C4-2B (cell line): ENCODE results near the gene TAGLN.
"Not testable (repeated sequence)": the region's sequence is repeated elsewhere in the genome, so short reads cannot be mapped to it uniquely, and the experiment has no call there.

Experiments used
- H3K27ac ChIP-seq: fragments of 450-650 bp; 2 replicates; pipeline ENCODE4 v1.5.1; 2017
- ZFX ChIP-seq: fragments of 450-650 bp; IDR thresholded peaks from 2 replicates; pipeline ENCODE4 v1.6.1; 2017
- TF ChIP-seq, protein P1 (sequence below): fragments of 450-650 bp; conservative IDR thresholded peaks from 2 replicates; pipeline ENCODE4 v1.5.1; 2017; ENCODE audit warnings: mild to moderate bottlenecking

TAGLN gene

GRCh38 chr11:117205211-117205818 lies 6.1 kb downstream of the TAGLN start:
- no peak overlapping the region for H3K27ac ChIP-seq
- no peak for TF ChIP-seq ZFX
- TF ChIP-seq, protein P1, sequence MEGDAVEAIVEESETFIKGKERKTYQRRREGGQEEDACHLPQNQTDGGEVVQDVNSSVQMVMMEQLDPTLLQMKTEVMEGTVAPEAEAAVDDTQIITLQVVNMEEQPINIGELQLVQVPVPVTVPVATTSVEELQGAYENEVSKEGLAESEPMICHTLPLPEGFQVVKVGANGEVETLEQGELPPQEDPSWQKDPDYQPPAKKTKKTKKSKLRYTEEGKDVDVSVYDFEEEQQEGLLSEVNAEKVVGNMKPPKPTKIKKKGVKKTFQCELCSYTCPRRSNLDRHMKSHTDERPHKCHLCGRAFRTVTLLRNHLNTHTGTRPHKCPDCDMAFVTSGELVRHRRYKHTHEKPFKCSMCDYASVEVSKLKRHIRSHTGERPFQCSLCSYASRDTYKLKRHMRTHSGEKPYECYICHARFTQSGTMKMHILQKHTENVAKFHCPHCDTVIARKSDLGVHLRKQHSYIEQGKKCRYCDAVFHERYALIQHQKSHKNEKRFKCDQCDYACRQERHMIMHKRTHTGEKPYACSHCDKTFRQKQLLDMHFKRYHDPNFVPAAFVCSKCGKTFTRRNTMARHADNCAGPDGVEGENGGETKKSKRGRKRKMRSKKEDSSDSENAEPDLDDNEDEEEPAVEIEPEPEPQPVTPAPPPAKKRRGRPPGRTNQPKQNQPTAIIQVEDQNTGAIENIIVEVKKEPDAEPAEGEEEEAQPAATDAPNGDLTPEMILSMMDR: no peak

DNA sequence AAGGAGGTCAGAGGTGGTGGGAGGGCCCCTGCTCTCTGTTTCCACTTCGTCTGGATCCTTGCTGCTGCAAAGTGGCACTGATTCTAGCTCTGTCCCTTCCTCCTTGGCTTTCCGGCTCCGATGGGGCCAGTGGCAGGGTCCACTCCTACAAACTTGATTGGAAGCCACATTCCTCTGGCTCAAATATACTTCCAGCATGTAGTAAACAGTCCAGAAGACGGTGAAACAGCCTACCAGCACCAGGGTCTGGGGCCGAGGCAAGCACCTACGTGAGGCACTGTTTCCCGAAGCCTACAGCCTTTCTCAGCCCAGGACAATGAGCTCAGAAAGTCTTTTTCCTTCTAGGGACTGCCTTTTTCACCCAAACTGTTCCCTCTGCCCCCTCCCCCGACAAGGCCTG lies 6.9 kb downstream of the TAGLN start:
- not testable (repeated sequence) for H3K27ac ChIP-seq

GRCh38 chr11:117206859-117207258 lies 7.7 kb downstream of the TAGLN start:
- H3K27ac ChIP-seq: not testable (repeated sequence)

DNA sequence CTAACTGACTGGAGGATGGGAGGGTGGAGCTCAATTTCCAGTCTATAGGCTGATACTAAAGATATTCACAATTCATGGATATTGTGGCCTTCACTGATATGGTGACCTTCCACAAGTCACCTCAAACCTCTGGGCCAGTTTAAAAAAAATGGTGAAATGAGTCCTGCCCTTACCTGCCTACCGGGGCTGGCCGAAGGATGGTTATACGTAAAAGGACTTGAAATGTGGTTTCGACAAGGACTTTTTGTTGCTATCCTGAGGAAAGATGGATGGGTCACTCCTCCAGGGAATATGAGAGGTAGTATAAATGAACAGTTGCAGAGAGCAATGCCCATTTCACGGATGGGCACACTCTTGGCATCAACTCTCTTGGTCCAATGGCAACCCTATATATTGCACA lies 8.3 kb downstream of the TAGLN start:
- not testable (repeated sequence) for H3K27ac ChIP-seq

- H3K27ac ChIP-seq: not testable (repeated sequence)
Observed at GRCh38 chr11:117208710-117209109, 9.5 kb downstream of the TAGLN start.

- not testable (repeated sequence) for H3K27ac ChIP-seq
Observed at GRCh38 chr11:117209351-117210125, 10.4 kb downstream of the TAGLN start.

DNA sequence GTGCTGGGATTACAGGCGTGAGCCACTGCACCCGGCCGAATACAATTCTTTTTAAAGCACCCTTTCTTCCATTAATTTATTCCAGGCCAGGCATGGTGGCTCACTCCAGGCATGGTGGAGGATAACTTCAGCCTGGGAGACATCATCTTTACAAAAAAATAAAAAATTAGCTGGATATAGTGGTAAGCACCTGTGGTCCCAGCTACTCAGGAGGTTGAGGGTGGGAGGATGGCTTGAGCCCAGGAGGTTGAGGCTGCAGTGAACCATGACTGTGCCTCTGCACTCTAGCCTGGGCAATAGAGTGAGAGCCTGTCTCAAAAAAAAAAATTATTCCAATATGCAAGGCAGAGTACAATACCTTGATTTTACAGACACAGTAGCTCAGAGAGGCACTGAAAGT lies 11.4 kb downstream of the TAGLN start:
- no peak for TF ChIP-seq ZFX
- TF ChIP-seq, protein P1: no peak
- H3K27ac ChIP-seq: no peak overlapping the region

GRCh38 chr11:117212697-117213355 lies 13.7 kb downstream of the TAGLN start:
- no peak overlapping the region for H3K27ac ChIP-seq
- TF ChIP-seq, protein P1: no peak
- TF ChIP-seq ZFX: no peak

- H3K27ac ChIP-seq: no peak overlapping the region
- TF ChIP-seq ZFX: no peak
- TF ChIP-seq, protein P1: no peak
Observed at GRCh38 chr11:117214404-117215110, 15.4 kb downstream of the TAGLN start.
